ENCODE measurements around the gene ERN1. TPM values are rescaled to one million over a fixed set of nuclear protein-coding genes. Genes with fewer than 3 reads are reported as not detected.

Gene ERN1
- total RNA-seq, 1 donor from 2014 or later: 12.1 TPM

DNA sequence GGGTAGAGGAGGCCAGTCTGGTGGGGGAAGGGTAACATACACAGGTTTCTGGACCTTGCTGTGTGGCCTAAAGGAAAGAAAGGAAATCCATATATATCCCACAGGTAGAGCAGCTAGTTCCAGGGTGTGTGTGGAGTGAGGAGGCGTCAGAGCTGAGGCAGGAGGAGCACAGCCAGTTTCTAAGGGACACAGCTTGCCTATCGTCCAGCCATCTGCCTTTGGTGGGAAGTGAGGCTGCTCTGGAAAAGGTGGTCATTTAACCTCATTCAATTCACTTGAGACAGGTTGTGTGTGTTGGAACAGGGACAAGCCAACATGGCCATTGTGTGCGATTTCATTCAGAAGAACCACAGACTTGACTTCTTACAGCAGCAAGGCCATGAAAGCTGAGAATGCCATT, 36.9 kb upstream of the ERN1 start:
- DNase-seq (ENCODE audit: extremely low spot score, unreplicated experiment): no peak
- Mint-ChIP-seq H3K36me3 (peaks cover 28% of the 10 kb centered on the region), H3K27ac (peak overlapping the region; percentile 33), H3K27me3 (no peaks in the 10 kb centered on the region), H3K9me3 (peaks cover 6% of the 10 kb centered on the region), H3K4me3 (no peak overlapping the region), H3K4me1 (ENCODE audit: unreplicated experiment) (peaks cover 8% of the 10 kb centered on the region)
- TF ChIP-seq, protein P1, sequence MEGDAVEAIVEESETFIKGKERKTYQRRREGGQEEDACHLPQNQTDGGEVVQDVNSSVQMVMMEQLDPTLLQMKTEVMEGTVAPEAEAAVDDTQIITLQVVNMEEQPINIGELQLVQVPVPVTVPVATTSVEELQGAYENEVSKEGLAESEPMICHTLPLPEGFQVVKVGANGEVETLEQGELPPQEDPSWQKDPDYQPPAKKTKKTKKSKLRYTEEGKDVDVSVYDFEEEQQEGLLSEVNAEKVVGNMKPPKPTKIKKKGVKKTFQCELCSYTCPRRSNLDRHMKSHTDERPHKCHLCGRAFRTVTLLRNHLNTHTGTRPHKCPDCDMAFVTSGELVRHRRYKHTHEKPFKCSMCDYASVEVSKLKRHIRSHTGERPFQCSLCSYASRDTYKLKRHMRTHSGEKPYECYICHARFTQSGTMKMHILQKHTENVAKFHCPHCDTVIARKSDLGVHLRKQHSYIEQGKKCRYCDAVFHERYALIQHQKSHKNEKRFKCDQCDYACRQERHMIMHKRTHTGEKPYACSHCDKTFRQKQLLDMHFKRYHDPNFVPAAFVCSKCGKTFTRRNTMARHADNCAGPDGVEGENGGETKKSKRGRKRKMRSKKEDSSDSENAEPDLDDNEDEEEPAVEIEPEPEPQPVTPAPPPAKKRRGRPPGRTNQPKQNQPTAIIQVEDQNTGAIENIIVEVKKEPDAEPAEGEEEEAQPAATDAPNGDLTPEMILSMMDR (conservative IDR thresholded peaks at IDR 0.05): no peak

DNA sequence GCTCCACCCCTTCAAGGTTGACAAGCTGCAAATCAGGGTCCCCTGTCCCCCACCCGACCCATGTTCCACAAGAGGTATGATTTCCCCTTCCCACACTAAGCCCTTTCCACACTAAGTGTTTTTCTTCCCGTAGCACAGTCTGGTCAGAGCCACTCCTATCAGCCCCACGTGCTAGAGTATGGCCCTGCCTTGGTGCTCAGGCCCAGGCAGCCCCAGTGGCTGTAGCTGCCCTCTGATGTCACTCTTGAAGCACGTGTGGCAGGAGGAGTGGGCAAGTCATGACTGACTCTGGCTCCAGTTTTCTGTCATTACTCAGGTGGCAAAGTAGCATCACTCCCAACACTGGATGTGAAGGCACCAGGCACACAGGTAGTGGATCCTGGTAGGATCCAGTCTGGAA, 35.4 kb upstream of the ERN1 start:
- H3K9me3 Mint-ChIP-seq: no peaks in the 10 kb centered on the region
- H3K4me1 Mint-ChIP-seq (ENCODE audit: unreplicated experiment): peaks cover 17% of the 10 kb centered on the region
- no peak overlapping the region for H3K27ac Mint-ChIP-seq
- TF ChIP-seq, protein P1 (conservative IDR thresholded peaks at IDR 0.05): no peak
- H3K27me3 Mint-ChIP-seq: no peaks in the 10 kb centered on the region
- H3K36me3 Mint-ChIP-seq: peaks cover 27% of the 10 kb centered on the region
- H3K4me3 Mint-ChIP-seq: no peak overlapping the region
- DNase-seq (ENCODE audit: extremely low spot score, unreplicated experiment): no peak

DNA sequence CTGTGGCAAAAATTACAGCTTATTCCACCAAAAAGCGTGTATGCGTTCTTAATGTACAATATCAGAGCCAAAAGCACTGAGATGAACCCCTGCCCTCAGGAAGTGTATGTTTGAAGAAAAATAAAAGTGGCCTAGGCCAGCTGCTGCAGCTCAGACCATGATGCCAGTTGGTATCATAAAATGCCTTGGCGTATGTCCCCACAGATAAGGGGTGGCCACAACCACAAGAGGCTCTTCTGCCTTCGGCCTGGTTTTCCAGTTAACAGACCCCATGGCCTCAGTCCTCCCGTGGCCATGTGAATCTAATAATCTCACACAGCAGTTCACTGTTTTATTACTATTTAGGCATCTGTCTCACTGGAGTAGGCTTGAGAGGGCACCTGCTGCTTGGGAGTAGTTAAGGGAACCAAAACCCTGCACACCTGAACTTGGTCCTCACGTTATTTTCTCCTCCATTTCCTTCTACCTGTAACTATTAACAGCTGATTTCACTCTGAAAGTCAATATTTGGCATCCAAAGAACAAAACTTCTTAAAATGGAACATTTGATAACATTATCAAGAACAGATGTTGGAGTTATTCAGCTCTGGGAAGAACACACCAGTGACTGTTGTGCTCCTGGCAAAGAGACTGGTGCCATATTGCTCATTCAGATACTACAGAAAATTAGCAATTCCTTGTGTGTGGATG, 34.8 kb upstream of the ERN1 start:
- Mint-ChIP-seq H3K27me3 (no peaks in the 10 kb centered on the region), H3K27ac (peak overlapping the region; percentile 55), H3K4me3 (no peak overlapping the region), H3K36me3 (peaks cover 20% of the 10 kb centered on the region), H3K9me3 (no peaks in the 10 kb centered on the region), H3K4me1 (ENCODE audit: unreplicated experiment) (peaks cover 17% of the 10 kb centered on the region)
- no peak for DNase-seq (ENCODE audit: extremely low spot score, unreplicated experiment)
- TF ChIP-seq, protein P1 (conservative IDR thresholded peaks at IDR 0.05): no peak

DNA sequence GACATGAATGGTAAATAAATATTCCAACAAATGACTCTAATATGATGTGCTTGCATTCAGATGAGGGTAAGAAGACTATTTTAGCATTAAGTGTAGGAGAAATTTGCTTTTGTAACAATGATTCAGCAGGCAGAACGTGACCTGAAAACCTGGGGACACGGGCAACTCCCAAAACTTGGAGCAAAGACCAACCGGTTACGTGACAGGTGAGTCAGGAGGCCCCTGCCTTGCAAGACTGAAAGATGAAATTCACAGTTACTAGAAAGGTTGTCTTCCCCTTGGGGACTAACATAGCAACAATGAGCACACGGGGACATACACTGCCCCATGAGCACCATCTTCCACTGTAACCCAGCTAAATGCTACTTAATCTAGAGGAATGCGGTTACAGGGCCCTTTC, 33.5 kb upstream of the ERN1 start:
- Mint-ChIP-seq H3K4me1 (ENCODE audit: unreplicated experiment) (peaks cover 23% of the 10 kb centered on the region), H3K36me3 (peaks cover 20% of the 10 kb centered on the region), H3K9me3 (no peaks in the 10 kb centered on the region), H3K27me3 (no peaks in the 10 kb centered on the region), H3K4me3 (no peak overlapping the region), H3K27ac (peak overlapping the region; percentile 82)
- TF ChIP-seq, protein P1 (conservative IDR thresholded peaks at IDR 0.05): no peak
- no peak for DNase-seq (ENCODE audit: extremely low spot score, unreplicated experiment)

DNA sequence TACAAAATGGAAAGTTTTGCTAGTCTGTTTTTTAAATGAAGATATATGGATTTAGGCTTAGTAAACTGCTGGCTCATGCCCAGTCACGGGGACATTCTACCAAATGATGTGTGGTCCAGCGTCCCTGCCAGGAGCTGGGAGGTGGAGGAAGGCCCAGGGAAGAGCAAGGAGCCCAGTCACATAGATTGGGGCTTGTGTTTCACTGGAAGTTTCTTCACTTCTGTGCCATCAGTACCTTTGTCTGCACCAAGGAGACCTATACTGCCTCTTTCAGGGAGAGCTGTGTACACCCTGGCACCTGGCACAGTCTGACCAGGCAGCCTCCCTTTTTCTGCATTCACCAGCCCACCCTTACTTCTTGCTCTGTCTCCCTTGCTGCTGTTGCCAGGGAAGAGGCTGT, 32.6 kb upstream of the ERN1 start:
- no peaks in the 10 kb centered on the region for H3K27me3 Mint-ChIP-seq
- no peaks in the 10 kb centered on the region for H3K9me3 Mint-ChIP-seq
- H3K36me3 Mint-ChIP-seq: peaks cover 20% of the 10 kb centered on the region
- H3K4me1 Mint-ChIP-seq (ENCODE audit: unreplicated experiment): peaks cover 25% of the 10 kb centered on the region
- TF ChIP-seq, protein P1 (conservative IDR thresholded peaks at IDR 0.05): no peak
- no peak overlapping the region for H3K4me3 Mint-ChIP-seq
- DNase-seq (ENCODE audit: extremely low spot score, unreplicated experiment): no peak
- no peak overlapping the region for H3K27ac Mint-ChIP-seq

All from type B pancreatic cell (in vitro differentiated cells).